Suppressor macrophage treated with lipopolysaccharide for 4 hours (primary cell): Measurements from ENCODE around the gene EMX2.
"Not testable (repeated sequence)": the region's sequence is repeated elsewhere in the genome, so short reads cannot be mapped to it uniquely, and the experiment has no call there.

Experiments
- DNase-seq: peaks from one replicate; pipeline ENCODE4 v3.0.0-alpha.2; 2020

Gene EMX2

GRCh38 chr10:117562896-117563737 is 20.6 kb downstream of the EMX2 start:
- no peak for DNase-seq

DNA sequence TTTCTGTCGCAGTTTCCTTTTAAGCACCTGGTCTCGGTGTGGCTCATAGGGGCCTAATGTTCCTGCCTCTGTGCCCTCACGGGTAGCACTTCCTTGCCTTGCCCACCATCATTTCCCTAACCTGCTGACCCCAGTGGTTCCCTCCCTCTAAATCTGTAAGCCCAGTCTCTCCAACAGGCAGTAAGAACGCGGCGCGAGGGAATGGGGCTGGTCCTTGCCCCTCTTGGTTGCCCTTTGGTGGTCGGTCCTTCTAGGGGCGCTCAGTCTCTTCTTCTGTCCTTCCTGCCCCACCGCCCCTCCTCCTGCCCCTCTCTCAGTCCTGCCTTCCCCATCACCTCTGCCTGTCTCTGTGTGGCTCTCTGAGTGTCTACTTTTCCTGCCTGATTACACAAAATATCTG is 21.2 kb downstream of the EMX2 start:
- no peak for DNase-seq

- no peak for DNase-seq
These were observed 22.5 kb downstream of the EMX2 start for GRCh38 chr10:117565068-117565467.

- no peak for DNase-seq
These were observed 25.8 kb downstream of the EMX2 start for GRCh38 chr10:117568334-117568733.

DNA sequence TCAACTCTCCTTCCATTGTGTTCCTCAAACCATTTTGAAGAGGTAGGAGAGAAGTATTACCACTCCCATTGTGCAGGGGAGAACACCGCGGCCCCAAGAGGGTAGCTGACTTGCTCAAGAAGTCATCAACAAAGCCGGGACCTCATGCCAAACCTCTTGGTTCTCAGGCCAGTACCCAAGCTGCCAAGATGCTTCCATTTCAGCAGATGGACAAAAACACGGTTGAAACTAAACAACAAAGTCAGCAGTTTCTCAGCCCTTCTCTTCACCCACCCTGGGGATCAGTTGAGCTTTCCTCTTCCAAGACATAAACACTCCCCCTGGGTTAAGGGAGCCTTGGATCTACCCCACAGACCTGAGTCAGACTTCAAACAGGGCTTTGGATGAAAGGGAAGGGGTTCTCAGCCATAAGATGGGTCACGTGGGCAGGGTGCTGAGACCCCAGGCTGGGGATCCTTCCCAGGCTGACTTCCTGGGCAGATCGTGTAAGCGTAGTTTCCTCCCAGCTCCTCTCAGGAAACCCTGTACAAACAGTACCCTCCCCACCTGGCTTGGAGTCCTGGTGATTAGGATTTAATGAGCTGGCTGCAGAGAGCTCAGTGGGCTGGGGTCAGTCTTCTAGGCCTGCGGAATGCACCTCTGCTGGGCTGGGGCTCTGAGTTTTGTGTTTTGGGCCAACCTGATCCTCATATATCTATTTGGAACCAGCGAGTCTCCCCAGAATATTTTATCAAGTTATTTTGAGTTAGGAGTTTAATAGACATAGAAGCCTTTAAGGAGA is 27.3 kb downstream of the EMX2 start:
- DNase-seq = no peak

DNA sequence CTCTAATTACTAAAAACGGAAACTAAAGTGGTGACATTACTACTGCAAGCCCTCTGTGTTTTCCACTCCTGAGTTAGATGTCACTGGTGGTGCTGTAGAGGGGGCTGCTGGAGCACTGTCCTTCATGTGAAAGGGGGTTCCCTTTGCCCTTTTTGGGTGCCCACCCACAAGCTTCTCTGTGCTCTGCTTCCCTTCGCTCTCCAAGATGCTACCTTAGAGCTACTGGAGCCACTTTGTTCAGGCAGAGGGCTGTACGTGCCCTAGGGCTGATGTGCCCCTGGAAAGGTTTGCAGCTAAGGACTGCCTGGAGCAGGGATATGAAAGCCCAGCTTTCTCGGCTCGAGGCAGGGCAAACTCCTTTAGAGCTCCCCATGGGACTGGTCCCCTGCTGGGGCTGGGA is 28.3 kb downstream of the EMX2 start:
- no peak for DNase-seq

DNA sequence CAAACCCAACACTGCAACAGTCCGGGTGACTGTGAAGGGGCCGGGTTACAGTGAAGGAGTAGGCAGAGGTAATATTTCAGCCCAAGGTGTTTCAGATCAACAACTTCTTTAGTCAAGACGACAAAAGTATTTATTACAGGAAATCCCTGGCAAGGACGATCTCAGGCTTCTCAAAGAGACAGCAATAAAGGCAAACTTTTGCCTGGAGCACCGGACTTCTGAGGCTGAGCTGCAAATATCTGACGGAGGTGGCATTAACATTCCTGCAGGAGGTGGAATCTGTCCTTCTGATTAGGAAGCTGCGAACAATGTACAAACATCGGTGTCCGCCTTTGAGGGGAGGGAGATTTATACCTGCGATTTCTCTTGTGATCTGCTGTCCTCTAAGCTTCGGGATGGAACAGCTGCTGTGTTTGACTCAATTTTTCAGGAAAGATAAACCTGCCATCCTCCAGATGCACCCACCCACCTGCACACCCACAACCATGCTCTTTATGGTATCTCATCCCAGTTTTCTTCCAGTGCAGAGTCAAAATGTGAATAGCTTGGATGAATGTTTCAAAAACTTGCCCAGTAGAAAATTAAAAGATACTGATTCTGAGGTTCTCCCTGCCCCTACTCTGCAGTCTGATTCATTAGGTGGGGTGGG is 32.1 kb downstream of the EMX2 start:
- no peak for DNase-seq

- no peak for DNase-seq
These were observed 35.9 kb downstream of the EMX2 start for GRCh38 chr10:117578490-117578889.

DNA sequence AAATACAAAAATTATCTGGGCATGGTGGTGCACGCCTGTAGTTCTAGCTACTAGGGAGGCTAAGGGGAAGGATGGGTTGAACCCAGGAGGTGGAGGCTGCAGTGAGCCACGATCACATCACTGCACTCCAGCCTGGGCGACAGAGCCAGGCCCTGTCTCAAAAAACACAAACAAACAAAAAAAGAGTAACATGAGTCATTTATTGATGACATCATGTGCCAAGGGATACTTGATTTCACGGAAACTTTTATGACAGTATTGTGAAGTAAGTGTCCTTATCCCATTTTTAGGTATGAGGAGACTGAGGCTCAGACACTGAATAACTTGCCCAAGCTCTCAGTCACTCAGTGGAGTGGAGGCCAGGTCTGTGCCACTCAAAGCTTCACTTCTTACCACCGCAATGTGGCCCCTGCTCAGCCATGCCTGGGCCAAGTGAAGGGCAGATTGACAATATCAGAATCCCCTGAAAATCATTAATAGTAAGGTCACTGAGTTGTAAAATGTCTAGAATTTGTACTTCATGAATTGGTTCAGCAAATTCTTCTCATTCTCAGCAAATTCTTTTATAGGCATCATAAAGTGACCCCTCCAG is 36.5 kb downstream of the EMX2 start:
- DNase-seq = no peak

DNA sequence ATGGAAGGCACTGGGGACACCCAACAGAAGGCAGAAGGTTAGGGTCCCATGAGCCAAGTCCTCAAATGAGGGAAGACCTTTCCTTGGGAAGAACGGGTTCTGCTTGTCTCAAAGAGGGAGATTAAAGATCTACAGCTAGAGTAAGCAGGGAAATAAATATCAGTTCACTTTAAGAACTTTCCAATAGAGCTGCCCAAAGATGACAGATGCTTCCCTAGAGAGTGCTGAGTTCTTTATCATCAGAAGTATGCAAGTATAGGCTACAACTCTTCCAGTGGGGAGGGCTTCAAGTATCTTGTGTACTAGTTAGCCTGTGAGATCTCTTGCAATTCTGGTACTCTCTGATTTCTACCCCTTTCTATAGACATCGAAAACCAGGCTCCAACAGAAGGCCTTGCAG is 39.4 kb downstream of the EMX2 start:
- no peak for DNase-seq

- not testable (repeated sequence) for DNase-seq
These were observed 42.3 kb downstream of the EMX2 start for GRCh38 chr10:117584831-117585230.

- DNase-seq = no peak
These were observed 44.5 kb downstream of the EMX2 start for GRCh38 chr10:117587036-117587435.

- no peak for DNase-seq
These were observed 47.7 kb downstream of the EMX2 start for GRCh38 chr10:117590101-117590875.

- DNase-seq = no peak
These were observed 48.5 kb downstream of the EMX2 start for GRCh38 chr10:117591043-117591442.

DNA sequence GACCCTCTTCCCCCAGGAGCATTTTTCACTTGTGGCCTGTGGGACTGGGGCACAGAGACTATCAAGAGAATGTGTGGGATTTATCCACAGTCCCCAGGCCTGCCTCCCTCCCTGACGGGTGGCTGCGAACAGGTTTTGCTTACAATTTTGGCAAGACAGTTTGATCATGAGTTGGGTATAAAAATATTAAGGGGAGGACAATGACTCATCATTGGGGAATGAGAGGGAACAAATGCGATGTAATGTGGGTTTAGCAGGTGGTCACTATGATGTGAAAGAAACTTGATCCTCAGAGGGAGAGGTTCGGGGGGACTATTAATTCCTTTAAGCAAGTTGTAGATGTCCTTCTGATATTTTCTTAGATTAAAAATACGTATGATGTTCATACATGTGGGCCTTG is 52.2 kb downstream of the EMX2 start:
- no peak for DNase-seq

DNA sequence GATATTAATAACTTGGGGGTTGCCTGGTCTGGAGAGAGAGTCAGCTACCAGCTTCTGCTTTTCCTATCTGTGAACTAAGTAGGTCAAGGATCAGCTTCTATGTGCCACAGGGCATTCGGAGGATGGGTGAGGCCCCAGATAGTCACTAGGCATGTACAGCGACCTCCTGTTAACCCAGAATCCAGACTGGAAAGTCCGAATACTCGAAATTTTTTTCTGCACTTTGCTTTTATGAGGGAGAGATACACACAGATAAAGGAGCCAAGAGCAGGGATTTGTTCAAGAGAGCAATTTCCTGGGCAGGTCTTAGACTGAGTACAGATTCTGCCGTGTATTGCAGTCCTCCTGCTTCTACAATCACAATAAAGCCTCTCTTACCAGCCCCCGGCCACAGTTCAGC is 54.2 kb downstream of the EMX2 start:
- no peak for DNase-seq

DNA sequence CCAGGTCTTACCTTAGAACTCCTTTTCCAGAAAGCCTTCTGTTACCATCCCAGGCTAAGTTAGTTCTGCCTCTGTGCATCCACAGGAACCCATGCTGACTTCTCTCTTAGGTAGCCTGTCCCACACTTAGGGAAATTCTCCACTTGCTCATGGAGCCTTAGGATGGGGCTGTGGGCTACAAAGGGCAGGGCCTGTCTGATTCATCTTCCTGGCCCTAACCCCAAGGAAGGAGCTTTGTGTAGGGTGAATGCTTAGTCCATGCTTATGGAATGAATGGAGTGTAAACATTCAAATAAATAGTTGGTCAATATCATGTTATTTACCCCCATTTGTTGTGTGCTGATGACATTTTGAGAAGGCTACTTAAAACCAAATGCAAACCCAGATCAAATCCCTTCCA is 54.7 kb downstream of the EMX2 start:
- no peak for DNase-seq
